ENCODE results near the gene ZBTB32.
"Not testable (repeated sequence)": the region's sequence is repeated elsewhere in the genome, so short reads cannot be mapped to it uniquely, and the experiment has no call there.

ZBTB32 gene

DNA sequence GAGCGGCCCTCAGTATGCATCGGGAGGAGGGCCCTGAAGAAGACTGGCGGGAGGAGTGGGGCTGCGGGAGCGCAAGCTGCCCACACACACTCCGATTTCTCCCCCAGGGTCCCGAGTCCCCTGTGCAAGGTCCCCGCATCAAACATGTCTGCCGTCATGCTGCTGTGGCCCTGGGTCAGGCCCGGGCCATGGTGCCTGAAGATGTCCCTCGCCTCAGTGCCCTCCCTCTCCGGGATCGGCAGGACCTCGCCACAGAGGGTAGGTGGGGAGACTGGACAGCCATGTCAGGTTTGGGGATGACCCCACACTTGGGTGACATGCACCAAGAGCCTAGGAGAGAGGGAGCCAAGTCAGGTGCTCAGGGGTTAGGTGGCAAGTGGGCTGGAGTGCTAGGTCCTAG is 18.1 kb downstream of the ZBTB32 start:
- H3K9me3 ChIP-seq (ENCODE audit: control insufficient read depth, insufficient read depth, low read length) = no peaks in the 10 kb centered on the region
- H3K36me3 ChIP-seq (ENCODE audit: control insufficient read depth, insufficient read depth, low read length) = peaks cover 73% of the 10 kb centered on the region
- no peak overlapping the region for H3K9ac ChIP-seq (ENCODE audit: low read depth, low read length)
- H3K27ac ChIP-seq (ENCODE audit: low read depth, low read length) = no peak overlapping the region
- H3K4me3 ChIP-seq (ENCODE audit: low read depth, low read length) = no peak overlapping the region
- H3K27me3 ChIP-seq (ENCODE audit: control insufficient read depth, insufficient read depth, low read length) = no peaks in the 10 kb centered on the region
- peaks cover 7% of the 10 kb centered on the region for H3K4me1 ChIP-seq (ENCODE audit: control insufficient read depth, insufficient read depth, low read length)

DNA sequence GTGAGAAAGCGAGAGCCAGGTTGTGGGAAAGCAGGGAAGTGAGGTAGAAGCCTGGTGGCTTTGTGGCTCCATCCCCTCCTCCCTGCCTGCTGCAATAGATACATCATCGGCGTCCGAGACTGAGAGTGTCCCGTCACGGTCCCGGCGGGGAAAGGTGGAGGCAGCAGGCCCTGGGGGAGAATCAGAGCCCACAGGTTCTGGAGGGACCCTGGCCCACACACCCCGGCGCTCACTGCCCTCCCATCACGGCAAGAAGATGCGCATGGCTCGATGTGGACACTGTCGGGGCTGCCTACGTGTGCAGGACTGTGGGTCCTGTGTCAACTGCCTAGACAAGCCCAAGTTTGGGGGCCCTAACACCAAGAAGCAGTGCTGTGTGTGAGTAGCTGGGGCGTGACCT is 18.5 kb downstream of the ZBTB32 start:
- peaks cover 7% of the 10 kb centered on the region for H3K4me1 ChIP-seq (ENCODE audit: control insufficient read depth, insufficient read depth, low read length)
- no peak overlapping the region for H3K4me3 ChIP-seq (ENCODE audit: low read depth, low read length)
- no peak overlapping the region for H3K27ac ChIP-seq (ENCODE audit: low read depth, low read length)
- no peak overlapping the region for H3K9ac ChIP-seq (ENCODE audit: low read depth, low read length)
- H3K36me3 ChIP-seq (ENCODE audit: control insufficient read depth, insufficient read depth, low read length) = peaks cover 77% of the 10 kb centered on the region
- no peaks in the 10 kb centered on the region for H3K27me3 ChIP-seq (ENCODE audit: control insufficient read depth, insufficient read depth, low read length)
- no peaks in the 10 kb centered on the region for H3K9me3 ChIP-seq (ENCODE audit: control insufficient read depth, insufficient read depth, low read length)

DNA sequence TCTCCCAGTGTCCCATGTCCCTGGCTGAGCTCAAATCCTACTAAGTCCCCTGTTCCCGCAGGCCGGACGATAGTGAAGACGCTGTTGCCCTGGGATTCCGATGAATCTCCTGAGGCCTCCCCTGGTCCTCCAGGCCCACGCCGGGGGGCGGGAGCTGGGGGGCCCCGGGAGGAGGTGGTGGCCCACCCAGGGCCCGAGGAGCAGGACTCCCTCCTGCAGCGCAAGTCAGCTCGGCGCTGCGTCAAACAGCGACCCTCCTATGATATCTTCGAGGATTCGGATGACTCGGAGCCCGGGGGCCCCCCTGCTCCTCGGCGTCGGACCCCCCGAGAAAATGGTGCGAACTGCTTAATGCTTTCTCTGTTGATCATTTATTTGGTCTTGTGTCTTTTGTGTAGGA is 19.3 kb downstream of the ZBTB32 start:
- Histone ChIP-seq H3K9ac (ENCODE audit: low read depth, low read length) (no peak overlapping the region), H3K27ac (ENCODE audit: low read depth, low read length) (no peak overlapping the region), H3K9me3 (ENCODE audit: control insufficient read depth, insufficient read depth, low read length) (no peaks in the 10 kb centered on the region), H3K4me1 (ENCODE audit: control insufficient read depth, insufficient read depth, low read length) (peaks cover 7% of the 10 kb centered on the region), H3K36me3 (ENCODE audit: control insufficient read depth, insufficient read depth, low read length) (peaks cover 85% of the 10 kb centered on the region), H3K4me3 (ENCODE audit: low read depth, low read length) (no peak overlapping the region), H3K27me3 (ENCODE audit: control insufficient read depth, insufficient read depth, low read length) (no peaks in the 10 kb centered on the region)

DNA sequence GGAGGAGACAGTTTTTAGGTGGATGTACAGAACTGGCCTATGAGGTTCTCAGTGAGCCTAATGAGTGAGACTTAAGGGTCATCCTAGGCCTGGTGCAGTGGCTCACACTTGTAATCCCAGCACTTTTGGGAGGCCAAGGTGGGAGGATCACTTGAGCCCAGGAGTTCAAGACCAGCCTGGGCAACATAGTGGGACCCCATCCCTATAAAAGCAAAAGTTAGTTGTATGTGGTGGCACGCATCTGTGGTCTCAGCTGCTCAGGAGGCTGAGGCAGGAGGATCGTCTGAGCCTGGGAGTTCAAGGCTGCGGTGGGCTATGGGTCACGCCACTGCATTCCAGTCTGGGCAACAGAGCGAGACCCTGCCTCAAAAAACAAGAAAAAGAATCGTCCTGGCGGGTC is 19.8 kb downstream of the ZBTB32 start:
- peaks cover 89% of the 10 kb centered on the region for H3K36me3 ChIP-seq (ENCODE audit: control insufficient read depth, insufficient read depth, low read length)
- not testable (repeated sequence) for H3K4me3 ChIP-seq (ENCODE audit: low read depth, low read length); H3K4me1 ChIP-seq (ENCODE audit: control insufficient read depth, insufficient read depth, low read length); H3K27ac ChIP-seq (ENCODE audit: low read depth, low read length); H3K9me3 ChIP-seq (ENCODE audit: control insufficient read depth, insufficient read depth, low read length); H3K9ac ChIP-seq (ENCODE audit: low read depth, low read length); H3K27me3 ChIP-seq (ENCODE audit: control insufficient read depth, insufficient read depth, low read length)

DNA sequence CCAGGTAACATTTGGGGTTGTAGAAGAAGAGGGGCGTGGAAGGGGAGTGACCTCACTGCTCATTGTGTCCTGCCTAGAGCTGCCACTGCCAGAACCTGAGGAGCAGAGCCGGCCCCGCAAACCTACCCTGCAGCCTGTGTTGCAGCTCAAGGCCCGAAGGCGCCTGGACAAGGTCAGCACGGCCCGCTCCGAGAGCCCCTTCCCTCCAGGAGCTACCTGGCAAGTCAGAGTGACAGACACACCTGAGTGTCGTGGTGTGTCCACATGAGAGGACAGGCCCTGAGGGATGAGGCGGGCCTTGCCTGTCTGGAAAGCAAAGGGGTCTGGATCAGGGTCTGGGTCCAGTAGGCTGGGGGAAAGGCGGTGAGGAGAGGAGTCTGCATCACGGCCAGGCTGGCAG is 20.2 kb downstream of the ZBTB32 start:
- H3K27ac ChIP-seq (ENCODE audit: low read depth, low read length) = no peak overlapping the region
- H3K4me1 ChIP-seq (ENCODE audit: control insufficient read depth, insufficient read depth, low read length) = no peaks in the 10 kb centered on the region
- H3K9me3 ChIP-seq (ENCODE audit: control insufficient read depth, insufficient read depth, low read length) = no peaks in the 10 kb centered on the region
- H3K27me3 ChIP-seq (ENCODE audit: control insufficient read depth, insufficient read depth, low read length) = no peaks in the 10 kb centered on the region
- H3K9ac ChIP-seq (ENCODE audit: low read depth, low read length) = no peak overlapping the region
- H3K4me3 ChIP-seq (ENCODE audit: low read depth, low read length) = no peak overlapping the region
- H3K36me3 ChIP-seq (ENCODE audit: control insufficient read depth, insufficient read depth, low read length) = peaks cover 91% of the 10 kb centered on the region

DNA sequence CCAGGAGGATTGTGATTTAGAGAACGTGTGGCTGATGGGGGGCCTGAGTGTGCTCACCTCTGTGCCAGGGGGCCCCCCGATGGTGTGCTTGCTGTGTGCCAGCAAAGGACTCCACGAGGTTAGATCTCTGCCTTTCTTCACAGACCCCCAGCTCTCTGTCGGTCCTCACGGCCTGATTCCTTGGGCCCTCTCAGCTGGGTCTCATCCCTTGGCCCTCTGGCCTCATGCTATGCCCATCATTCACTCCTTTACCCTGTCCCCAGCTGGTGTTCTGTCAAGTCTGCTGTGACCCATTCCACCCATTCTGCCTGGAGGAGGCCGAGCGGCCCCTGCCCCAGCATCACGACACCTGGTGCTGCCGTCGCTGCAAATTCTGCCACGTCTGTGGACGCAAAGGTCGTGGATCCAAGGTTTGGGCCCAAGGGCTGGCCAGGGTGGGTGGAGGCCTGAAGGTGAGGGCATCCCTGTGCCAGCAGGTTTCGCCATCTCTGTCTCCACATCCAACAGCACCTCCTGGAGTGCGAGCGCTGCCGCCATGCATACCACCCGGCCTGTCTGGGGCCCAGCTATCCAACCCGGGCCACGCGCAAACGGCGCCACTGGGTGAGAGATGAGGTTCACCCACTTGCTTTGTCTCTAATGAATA is 21.0 kb downstream of the ZBTB32 start:
- H3K36me3 ChIP-seq (ENCODE audit: control insufficient read depth, insufficient read depth, low read length) = peaks cover 92% of the 10 kb centered on the region
- H3K4me3 ChIP-seq (ENCODE audit: low read depth, low read length) = no peak overlapping the region
- no peak overlapping the region for H3K27ac ChIP-seq (ENCODE audit: low read depth, low read length)
- H3K9ac ChIP-seq (ENCODE audit: low read depth, low read length) = no peak overlapping the region
- no peaks in the 10 kb centered on the region for H3K4me1 ChIP-seq (ENCODE audit: control insufficient read depth, insufficient read depth, low read length)
- H3K9me3 ChIP-seq (ENCODE audit: control insufficient read depth, insufficient read depth, low read length) = no peaks in the 10 kb centered on the region
- no peaks in the 10 kb centered on the region for H3K27me3 ChIP-seq (ENCODE audit: control insufficient read depth, insufficient read depth, low read length)

DNA sequence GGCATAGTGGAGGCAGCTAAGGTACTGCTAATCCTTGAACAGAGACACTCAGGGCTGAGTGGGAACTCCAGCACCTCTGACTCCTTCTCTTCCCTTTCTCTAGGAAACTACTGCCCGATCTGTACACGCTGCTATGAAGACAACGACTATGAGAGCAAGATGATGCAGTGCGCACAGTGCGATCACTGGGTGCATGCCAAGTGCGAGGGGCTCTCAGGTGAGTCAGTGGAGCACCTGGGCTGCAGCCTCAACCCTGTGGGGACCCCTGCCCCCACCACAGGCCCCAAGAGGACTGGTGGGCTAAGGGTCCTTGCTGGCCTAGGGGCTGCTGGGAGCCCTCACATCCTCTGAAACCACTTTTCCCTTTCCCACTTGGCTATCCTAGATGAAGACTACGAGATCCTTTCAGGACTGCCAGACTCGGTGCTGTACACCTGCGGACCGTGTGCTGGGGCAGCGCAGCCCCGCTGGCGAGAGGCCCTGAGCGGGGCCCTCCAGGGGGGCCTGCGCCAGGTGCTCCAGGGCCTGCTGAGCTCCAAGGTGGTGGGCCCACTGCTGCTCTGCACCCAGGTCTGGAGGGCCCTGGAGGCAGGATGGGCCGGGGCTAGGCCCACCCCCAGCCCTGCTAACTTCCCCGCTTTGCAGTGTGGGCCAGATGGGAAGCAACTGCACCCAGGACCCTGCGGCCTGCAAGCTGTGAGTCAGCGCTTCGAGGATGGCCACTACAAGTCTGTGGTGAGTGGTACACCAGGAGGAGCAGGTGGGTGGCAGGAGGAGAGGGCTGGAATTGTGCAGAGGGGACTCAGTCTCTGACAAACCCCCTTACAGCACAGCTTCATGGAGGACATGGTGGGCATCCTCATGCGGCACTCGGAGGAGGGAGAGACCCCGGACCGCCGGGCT is 22.9 kb downstream of the ZBTB32 start:
- Histone ChIP-seq H3K9ac (ENCODE audit: low read depth, low read length) (no peak overlapping the region), H3K27me3 (ENCODE audit: control insufficient read depth, insufficient read depth, low read length) (no peaks in the 10 kb centered on the region), H3K4me3 (ENCODE audit: low read depth, low read length) (no peak overlapping the region), H3K4me1 (ENCODE audit: control insufficient read depth, insufficient read depth, low read length) (no peaks in the 10 kb centered on the region), H3K27ac (ENCODE audit: low read depth, low read length) (no peak overlapping the region), H3K9me3 (ENCODE audit: control insufficient read depth, insufficient read depth, low read length) (no peaks in the 10 kb centered on the region), H3K36me3 (ENCODE audit: control insufficient read depth, insufficient read depth, low read length) (peaks cover 98% of the 10 kb centered on the region)

DNA sequence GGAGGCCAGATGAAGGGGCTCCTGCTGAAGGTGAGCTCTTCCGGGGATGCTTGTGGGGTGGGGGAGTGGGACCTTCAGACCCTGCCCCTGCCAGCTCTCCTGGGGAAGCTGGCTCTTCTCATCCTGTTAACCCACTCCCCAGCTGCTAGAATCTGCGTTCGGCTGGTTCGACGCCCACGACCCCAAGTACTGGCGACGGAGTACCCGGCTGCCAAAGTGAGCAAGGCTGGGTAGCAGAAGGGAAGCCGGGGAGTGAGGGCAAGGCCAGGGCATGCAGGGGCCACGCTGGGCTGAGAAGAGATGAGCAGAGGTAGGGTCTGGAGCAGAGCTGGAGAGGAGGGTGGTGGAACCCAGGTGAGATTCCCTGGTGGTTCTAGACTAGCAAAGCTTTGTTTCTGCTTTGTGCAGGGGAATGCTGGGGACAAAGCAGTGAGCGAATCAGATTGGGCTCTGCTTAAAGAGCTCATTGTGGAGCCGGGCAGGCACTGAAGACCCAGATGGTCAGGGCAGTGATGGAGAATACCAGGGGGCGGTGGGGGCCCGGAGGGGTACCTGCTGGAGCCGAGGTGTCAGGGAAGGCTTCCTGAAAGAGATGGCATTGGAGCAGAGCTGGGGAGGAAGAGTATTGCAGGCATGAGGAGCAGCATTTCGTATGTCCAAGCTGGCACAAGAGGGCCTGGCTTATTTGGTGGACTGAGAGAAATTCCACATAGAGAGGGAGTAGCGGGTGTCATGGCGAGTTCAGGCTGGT is 23.8 kb downstream of the ZBTB32 start:
- Histone ChIP-seq H3K4me1 (ENCODE audit: control insufficient read depth, insufficient read depth, low read length) (no peaks in the 10 kb centered on the region), H3K9ac (ENCODE audit: low read depth, low read length) (no peak overlapping the region), H3K9me3 (ENCODE audit: control insufficient read depth, insufficient read depth, low read length) (no peaks in the 10 kb centered on the region), H3K27ac (ENCODE audit: low read depth, low read length) (no peak overlapping the region), H3K36me3 (ENCODE audit: control insufficient read depth, insufficient read depth, low read length) (peaks cover 96% of the 10 kb centered on the region), H3K4me3 (ENCODE audit: low read depth, low read length) (no peak overlapping the region), H3K27me3 (ENCODE audit: control insufficient read depth, insufficient read depth, low read length) (no peaks in the 10 kb centered on the region)

DNA sequence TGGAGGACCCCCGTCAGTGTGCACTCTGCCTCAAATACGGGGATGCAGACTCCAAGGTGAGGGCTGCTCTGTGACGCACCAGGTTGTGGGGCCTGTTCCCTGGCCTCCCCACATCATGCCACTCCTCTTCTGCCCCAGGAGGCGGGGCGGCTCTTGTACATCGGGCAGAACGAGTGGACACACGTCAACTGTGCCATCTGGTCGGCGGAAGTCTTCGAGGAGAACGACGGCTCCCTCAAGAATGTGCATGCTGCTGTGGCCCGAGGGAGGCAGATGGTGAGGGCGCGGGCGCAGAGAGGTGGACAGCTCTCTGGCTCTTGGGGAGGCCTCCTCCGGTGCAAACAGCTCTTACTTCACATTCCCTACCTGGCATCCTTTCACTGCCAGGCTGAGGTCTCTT is 24.7 kb downstream of the ZBTB32 start:
- Histone ChIP-seq H3K9me3 (ENCODE audit: control insufficient read depth, insufficient read depth, low read length) (no peaks in the 10 kb centered on the region), H3K4me3 (ENCODE audit: low read depth, low read length) (no peak overlapping the region), H3K9ac (ENCODE audit: low read depth, low read length) (no peak overlapping the region), H3K27me3 (ENCODE audit: control insufficient read depth, insufficient read depth, low read length) (no peaks in the 10 kb centered on the region), H3K36me3 (ENCODE audit: control insufficient read depth, insufficient read depth, low read length) (peaks cover 95% of the 10 kb centered on the region), H3K4me1 (ENCODE audit: control insufficient read depth, insufficient read depth, low read length) (no peaks in the 10 kb centered on the region), H3K27ac (ENCODE audit: low read depth, low read length) (no peak overlapping the region)

DNA sequence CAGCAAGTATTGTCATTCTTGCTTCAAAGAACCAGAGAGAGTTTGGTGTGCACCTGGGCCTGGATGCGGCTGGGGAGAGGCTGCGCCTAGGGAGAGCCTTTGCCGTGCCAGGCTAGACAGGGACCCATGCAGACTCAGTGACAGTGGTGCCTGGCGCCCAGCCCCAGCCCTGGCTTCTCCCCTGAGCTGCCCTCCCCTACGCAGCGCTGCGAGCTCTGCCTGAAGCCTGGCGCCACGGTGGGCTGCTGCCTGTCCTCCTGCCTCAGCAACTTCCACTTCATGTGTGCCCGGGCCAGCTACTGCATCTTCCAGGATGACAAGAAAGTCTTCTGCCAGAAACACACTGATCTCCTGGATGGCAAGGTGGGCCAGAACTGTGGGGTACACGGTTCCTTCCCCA is 25.4 kb downstream of the ZBTB32 start:
- Histone ChIP-seq H3K4me1 (ENCODE audit: control insufficient read depth, insufficient read depth, low read length) (no peaks in the 10 kb centered on the region), H3K36me3 (ENCODE audit: control insufficient read depth, insufficient read depth, low read length) (peaks cover 95% of the 10 kb centered on the region), H3K27me3 (ENCODE audit: control insufficient read depth, insufficient read depth, low read length) (no peaks in the 10 kb centered on the region), H3K9me3 (ENCODE audit: control insufficient read depth, insufficient read depth, low read length) (no peaks in the 10 kb centered on the region), H3K27ac (ENCODE audit: low read depth, low read length) (no peak overlapping the region), H3K4me3 (ENCODE audit: low read depth, low read length) (no peak overlapping the region), H3K9ac (ENCODE audit: low read depth, low read length) (no peak overlapping the region)

DNA sequence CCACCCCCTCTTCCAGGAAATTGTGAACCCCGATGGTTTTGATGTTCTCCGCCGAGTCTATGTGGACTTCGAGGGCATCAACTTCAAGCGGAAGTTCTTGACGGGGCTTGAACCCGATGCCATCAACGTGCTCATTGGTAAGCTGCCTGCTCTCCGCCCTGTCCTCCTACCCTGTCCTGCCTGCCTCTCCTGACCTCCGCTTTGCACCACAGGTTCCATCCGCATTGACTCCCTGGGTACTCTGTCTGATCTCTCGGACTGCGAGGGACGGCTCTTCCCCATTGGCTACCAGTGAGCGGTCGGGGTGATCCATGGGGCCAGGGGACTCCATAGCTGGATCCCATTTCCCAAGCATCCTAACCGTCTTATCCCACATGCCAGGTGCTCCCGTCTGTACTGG is 26.0 kb downstream of the ZBTB32 start:
- no peak overlapping the region for H3K9ac ChIP-seq (ENCODE audit: low read depth, low read length)
- no peak overlapping the region for H3K27ac ChIP-seq (ENCODE audit: low read depth, low read length)
- H3K9me3 ChIP-seq (ENCODE audit: control insufficient read depth, insufficient read depth, low read length) = no peaks in the 10 kb centered on the region
- no peaks in the 10 kb centered on the region for H3K27me3 ChIP-seq (ENCODE audit: control insufficient read depth, insufficient read depth, low read length)
- peaks cover 95% of the 10 kb centered on the region for H3K36me3 ChIP-seq (ENCODE audit: control insufficient read depth, insufficient read depth, low read length)
- H3K4me3 ChIP-seq (ENCODE audit: low read depth, low read length) = no peak overlapping the region
- no peaks in the 10 kb centered on the region for H3K4me1 ChIP-seq (ENCODE audit: control insufficient read depth, insufficient read depth, low read length)

All from HUES48 (cell line).